Measurements from ENCODE around the gene CCL16. TPM values are rescaled to one million over a fixed set of nuclear protein-coding genes. Genes with fewer than 3 reads are reported as not detected.
"Not testable (repeated sequence)": the region's sequence is repeated elsewhere in the genome, so short reads cannot be mapped to it uniquely, and the experiment has no call there.

The CCL16 gene, protein sequence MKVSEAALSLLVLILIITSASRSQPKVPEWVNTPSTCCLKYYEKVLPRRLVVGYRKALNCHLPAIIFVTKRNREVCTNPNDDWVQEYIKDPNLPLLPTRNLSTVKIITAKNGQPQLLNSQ
- total RNA-seq, result not detected

- no peak for DNase-seq
Measured at GRCh38 chr17:35981246-35981645, at the start of gene CCL16. Gene CCL16, minus strand, starts transcription at chr17:35981497. Its CDS starts 77 bp downstream, at chr17:35981420.

GRCh38 chr17:36030956-36031355 is 49.7 kb upstream of the CCL16 start:
- no peak for DNase-seq

GRCh38 chr17:36027761-36028160 is 46.5 kb upstream of the CCL16 start:
- DNase-seq, result no peak

GRCh38 chr17:36024106-36024869 is 43.0 kb upstream of the CCL16 start:
- no peak for DNase-seq

DNA sequence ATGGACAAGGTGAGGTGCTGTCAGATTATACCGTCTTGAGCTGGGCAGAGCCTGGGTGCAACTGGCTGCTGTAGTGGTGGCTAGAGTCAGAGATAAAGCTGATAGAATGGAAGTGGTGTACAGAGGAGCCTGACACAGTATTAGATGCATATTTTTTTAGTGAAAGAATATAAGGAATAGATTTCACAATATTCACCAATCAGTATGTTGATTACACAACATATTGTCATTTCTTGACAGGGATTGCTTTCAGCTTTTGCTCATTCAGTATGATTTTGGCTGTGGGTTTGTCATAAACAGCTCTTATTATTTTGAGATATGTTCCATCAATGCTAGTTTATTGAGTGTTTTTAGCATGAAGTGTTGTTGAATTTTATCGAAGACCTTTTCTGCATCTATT is 38.1 kb upstream of the CCL16 start:
- DNase-seq, result no peak

GRCh38 chr17:36017799-36018198 is 36.5 kb upstream of the CCL16 start, which contains the start of gene CCL23:
Gene CCL23, minus strand, starts transcription at chr17:36017972. Its CDS starts 75 bp downstream, at chr17:36017897.
- peak; percentile 5 for DNase-seq

- DNase-seq, result no peak
Measured at GRCh38 chr17:36016555-36016954, 35.3 kb upstream of the CCL16 start.

DNA sequence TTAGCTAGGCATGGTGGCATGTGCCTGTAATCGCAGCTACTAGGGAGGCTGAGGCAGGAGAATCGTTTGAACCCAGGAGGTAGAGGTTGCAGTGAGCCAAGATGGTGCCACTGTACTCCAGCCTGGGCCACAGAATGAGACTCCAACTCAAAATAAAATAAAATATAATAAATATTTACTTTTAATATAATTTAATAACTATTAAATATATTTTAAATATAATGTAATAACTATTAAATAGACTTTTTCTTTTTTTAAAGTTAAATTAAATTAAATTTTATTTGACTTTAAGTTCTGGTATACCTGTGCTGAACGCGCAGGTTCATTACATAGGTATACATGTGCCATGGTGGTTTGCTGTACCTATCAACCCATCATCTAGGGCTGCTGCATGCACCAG is 34.6 kb upstream of the CCL16 start:
- not testable (repeated sequence) for DNase-seq

- no peak for DNase-seq
Measured at GRCh38 chr17:36014946-36015345, 33.6 kb upstream of the CCL16 start.

DNA sequence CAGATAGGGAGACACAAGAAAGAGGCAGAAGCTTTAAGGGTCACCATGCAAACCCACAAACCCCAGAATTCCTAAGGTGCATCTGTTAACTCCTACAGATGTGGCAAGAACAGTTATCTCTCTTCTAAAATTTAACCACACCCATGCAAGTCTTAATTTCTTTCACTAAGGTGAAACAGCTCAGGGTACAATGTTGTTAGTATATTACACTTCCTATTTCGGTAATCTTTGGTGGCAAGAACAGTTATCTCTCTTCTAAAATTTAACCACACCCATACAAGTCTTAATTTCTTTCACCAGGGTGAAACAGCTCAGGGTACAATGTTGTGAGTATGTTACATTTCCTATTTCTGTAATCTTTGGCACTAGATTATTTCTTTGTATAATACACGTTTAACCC is 29.9 kb upstream of the CCL16 start:
- DNase-seq, result no peak

GRCh38 chr17:36008998-36009665 is 27.8 kb upstream of the CCL16 start:
- DNase-seq, result no peak

- no peak for DNase-seq
Measured at GRCh38 chr17:36004594-36005108, 23.4 kb upstream of the CCL16 start.

DNA sequence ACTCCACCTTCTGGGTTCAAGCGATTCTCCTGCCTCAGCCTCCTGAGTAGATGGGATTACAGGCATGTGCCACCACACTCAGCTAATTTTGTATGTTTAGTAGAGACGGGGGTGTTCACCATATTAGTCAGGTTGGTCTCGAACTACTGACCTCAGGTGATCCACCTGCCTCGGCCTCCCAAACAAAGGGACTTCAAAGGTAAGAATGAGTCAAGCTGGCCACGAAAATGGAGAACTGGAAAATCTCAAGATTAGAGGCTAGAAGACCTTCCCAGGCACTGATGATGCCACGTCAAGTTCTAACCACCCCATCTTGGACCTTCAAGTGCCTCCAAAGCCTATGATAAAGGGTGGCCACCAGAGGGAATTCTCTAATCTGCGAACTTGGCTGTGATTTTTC is 21.3 kb upstream of the CCL16 start:
- no peak for DNase-seq

- no peak for DNase-seq
Measured at GRCh38 chr17:36001862-36002603, 20.7 kb upstream of the CCL16 start.

DNA sequence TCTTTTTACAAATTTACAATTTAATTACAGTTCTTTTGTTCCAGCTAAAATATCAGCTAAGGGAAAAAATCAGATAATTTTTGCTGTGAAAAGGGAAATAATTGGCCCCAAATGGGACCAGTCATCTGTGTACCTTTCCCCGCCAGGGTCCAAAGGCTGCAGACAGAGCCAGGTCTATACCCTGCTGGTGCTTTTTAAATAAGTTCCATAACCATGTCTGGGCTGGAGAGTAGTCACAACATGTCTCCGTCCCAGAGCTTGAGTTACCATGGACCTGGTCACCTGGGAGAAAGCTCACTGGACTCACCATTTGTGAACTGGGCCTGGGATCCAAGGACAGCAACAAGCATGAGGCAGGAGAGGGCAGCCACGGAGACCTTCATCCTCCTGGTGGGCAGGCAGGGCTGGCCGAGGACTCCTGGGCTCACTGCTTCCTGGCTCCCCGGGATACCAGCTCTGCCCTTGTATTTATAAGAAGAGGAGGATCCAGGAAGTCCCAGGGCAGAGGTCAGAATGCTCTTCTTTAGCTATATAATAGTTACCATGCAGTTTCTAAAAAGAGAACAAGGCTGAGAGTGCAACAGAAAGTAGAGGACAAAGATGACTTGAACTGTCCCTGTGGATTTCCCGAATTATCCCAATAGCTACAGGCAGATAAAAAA is 19.9 kb upstream of the CCL16 start, which contains the start of gene CCL15:
Gene CCL15 (minus strand): TSS at position 444 of the 662 bp plus-strand sequence. CDS start 61 bp downstream, at position 383.
- no peak for DNase-seq

DNA sequence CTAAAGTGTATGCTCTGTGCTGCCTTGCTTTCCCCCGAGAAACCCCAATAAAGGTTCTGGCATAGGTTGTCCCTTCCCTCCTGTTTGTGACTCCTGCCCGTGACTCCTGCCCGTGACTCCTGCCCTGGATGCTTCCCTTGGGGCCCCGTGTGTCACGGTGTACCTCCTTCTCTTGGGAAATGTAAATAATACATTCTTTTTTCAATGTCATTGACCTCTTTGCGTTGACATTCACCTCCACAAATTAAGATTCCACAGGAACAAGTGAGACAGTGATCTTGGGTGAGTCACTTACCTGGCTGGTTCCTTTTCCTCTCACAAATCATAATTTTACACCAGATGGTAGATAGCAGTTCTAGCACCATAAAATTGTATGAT is 19.4 kb upstream of the CCL16 start:
- no peak for DNase-seq

DNA sequence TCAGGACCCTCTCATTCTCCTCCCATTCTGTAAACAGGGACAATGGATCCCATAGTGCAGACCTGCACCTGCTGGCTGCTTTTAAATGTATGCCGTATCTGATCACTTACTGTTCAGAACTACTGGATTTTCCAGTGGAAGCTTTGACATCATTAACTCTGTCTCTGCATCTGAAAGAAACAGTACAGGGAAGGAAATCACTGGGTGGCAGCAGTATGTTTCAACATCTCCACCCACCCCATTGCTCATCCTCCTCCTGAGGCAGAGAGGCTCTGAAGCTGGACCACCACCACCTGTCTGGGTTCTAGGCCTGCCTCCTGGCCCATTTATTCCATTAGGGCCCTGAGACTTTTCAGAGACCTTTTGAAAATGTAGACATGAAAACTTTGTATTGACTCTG is 17.5 kb upstream of the CCL16 start:
- DNase-seq, result no peak

GRCh38 chr17:35998018-35998545 is 16.8 kb upstream of the CCL16 start:
- no peak for DNase-seq

- DNase-seq, result not testable (repeated sequence)
Measured at GRCh38 chr17:35995346-35995745, 14.0 kb upstream of the CCL16 start.

DNA sequence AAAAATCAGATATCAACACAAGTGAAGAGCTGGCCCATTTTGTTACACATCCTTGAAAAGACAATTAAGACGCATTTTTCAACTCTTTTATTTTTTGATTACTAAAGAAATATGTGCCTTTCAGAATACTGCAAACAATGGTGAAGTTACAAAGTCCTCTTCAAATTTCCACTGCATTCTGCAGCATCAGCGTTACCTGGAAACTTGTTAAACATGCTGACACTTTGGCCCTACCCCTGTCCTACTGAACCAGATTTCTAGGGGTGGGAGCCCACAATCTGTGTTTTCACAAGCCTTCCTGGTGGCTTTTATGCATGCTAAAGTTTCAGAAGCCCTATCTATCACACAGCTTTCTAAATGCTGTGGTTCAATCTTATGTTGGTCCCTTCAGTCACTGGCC is 9.8 kb upstream of the CCL16 start:
- DNase-seq, result no peak

- DNase-seq, result peak; percentile 4
Measured at GRCh38 chr17:35988164-35988563, 6.9 kb upstream of the CCL16 start.

DNA sequence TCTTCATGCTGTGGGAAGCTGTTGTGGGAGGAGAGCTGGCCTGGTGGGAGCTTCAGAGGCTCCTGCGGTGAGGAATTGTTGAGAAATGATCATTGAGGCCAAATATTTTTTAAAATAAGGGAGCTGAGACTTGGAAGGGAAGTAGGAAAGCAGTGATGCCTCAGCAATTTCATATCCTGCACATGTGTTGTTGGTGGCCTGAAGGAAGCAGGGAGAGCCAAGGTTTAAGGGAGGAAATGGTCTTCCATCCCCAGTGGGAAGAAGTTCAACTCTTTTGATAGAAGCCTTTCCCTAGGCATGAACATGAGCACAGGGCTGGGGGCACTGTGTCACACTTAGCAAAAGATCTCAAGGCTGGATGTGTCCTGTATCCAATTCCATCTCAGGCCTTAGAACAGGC is 5.3 kb upstream of the CCL16 start, which contains the start of gene CCL14:
Gene CCL14 (minus strand): TSS at position 87 of the 400 bp plus-strand sequence. CDS start 80 bp downstream, at position 7.
- no peak for DNase-seq
